A204.1 (cell line): ENCODE data around the gene JAM2.
"Not testable (repeated sequence)": the region's sequence is repeated elsewhere in the genome, so short reads cannot be mapped to it uniquely, and the experiment has no call there.

ENCODE experiments used
- FAIRE-seq: peaks from 2 replicates; lab custom pipeline; 2012; peaks lifted over from hg19 to GRCh38; lab: Jason Lieb, UNC

Gene JAM2

DNA sequence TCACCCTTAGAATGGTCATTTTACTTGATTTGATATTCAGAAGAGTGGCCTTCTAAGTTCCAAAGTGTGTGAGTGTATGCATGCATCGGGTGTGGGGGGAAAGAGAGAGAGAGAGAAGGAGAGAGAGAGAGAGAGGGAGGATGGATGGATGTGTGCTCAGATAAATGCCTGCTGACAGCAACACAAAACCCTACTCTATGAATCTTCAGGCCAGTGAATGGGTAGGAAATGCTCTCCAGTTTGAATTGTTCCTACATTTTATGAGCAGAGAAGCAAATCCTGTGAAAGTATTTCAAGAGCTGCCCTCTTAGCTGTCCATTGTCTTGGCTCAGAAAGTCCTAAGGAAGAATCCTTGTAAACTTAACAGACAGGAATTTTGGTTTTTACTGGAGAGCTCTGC, 7.4 kb downstream of the JAM2 start:
- no peak for FAIRE-seq

- FAIRE-seq, result no peak
Observed at GRCh38 chr21:25647647-25648046, 8.6 kb downstream of the JAM2 start.

- no peak for FAIRE-seq
Observed at GRCh38 chr21:25649146-25649545, 10.1 kb downstream of the JAM2 start.

DNA sequence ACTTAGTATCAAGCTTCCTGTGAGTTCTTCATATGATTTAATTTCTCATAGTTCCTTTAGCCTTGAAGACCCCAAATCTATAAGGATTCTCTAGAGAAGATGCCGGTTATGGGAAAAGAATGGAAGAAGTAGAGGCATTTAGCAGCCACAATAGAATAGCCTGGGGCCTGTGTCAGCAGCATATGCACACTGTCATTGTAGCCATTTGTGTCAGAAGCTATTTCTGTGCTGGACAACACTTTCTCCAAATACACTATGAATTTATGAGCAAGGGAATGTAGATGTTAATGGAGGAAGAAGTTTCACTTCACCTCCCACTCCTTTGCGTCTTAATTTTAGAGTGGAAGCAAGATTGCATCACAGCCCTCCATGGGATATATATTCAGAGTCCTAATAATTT, 17.4 kb downstream of the JAM2 start:
- FAIRE-seq, result no peak

DNA sequence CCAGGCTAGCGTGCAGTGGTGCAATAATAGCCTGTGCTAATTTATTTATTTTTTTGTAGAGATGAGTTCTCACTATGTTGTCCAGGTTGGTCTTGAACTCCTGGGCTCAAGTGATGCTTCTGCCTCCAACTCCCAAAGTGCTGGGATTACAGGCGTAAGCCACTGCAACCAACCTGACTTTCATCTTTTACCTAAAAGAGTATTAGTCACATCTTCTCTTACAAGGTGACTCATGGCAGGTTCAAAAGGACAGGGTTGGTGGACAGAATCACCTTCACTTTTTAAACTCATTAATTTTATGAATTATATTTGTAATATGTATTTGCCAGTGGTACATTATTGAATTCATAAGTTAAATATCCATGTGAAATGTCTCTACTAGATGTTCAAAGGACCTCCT, 18.1 kb downstream of the JAM2 start:
- FAIRE-seq, result no peak

DNA sequence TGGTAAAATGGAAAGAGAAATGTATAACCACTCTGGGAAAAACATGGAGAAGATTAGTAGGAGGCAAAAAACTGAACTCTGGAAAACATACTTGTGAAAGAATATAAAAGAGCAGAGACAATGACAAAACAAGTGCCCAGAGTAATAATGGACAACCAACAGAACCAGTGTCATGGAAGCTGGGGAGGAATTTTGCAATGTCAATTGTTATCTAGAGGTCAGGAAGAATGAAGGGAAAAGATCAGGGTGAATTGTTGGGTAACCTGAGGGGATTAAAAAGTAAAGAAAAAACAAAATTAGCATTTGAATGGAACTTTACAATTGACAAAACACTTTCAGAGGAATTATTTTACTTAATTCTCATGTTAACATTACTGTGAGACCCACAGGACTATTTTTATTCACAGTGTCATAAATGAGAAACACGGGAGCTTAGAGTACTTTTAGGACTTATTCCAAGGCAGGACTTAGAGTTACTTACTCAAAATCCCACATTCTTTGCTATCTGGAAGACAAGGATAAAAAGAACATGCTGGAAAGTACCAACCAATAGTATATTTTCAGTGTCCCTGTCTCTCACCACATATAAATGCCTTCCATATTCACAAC, 19.5 kb downstream of the JAM2 start:
- FAIRE-seq, result no peak

DNA sequence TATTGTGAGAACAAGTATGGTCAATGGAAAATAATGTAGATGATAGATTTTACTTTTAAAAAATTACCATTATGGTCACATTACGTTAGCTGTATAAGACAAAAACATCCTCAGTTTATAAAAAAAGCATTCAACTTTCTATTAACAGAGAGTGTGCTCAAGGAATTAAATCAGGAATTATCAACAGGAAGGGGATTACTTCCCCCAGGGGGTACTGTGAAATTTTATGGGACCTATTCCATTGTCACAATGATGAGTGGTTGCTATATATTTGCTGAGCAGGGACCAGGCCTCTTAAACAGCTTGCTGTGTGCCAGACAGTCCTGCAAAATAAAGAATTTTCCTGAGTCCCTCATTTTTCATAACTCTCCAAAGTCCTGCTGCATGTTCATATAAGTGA, 21.2 kb downstream of the JAM2 start:
- no peak for FAIRE-seq

- FAIRE-seq, result no peak
Observed at GRCh38 chr21:25664491-25664931, 25.5 kb downstream of the JAM2 start.

DNA sequence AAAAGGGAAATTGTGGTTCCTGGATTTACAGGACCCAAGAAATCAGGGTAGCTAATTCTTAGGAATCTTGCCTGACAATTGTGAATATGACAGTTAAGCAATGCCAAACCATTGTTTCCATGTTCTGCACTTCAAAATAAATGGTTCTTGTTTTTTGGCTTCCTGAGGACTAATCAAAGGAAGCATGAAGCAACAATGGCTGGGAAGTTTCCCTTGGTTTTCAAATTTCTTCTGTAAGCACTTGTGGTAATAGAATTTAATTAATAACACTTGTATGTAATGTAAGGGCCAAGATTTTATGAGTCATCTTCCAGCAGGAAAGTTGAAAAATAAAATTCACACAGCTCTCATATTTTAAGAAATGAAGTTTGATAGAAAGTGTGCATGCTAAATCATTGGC, 31.7 kb downstream of the JAM2 start:
- FAIRE-seq, result no peak

GRCh38 chr21:25676451-25676850, 37.4 kb downstream of the JAM2 start:
- no peak for FAIRE-seq

- no peak for FAIRE-seq
Observed at GRCh38 chr21:25682382-25682781, 43.3 kb downstream of the JAM2 start.

DNA sequence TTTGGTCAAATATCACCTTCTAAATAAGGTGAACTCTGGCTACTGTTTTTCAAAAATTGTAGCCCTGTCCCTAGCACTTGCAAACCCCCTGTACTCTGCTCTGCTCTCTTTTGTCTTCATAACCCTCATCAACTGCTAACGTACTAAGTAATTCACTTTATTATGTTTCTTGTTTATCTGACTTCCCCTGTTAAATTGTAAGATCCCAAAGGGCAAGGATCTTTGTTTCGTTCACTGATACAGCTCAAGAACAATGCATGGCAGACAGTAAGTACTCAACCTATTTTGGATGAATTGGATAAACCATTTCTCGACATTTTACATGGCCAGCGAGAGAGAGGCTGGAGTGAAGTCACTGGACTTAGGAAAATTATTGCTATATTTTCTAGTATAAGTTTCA, 48.7 kb downstream of the JAM2 start:
- no peak for FAIRE-seq

- FAIRE-seq, result no peak
Observed at GRCh38 chr21:25688275-25689155, 49.5 kb downstream of the JAM2 start.

GRCh38 chr21:25689226-25689625, 50.2 kb downstream of the JAM2 start:
- no peak for FAIRE-seq

DNA sequence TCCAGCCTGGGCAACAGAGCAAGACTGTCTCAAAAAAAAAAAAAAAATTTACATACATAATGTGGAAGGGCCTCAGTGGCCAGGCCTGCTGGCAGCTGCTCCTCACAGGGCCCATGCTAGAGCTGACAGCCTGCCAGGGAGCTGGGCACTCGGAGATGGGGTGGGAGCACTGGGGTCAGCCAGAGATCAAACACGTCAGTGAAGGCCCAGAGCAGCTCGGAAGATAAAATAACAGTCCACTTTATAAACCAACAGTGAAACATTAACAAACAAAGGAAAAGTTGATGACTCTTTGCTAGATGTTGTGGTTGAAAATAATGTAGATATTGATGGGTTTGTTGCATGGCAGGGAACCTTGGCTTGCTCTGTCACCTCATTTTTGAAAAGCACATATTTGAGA, 52.9 kb downstream of the JAM2 start:
- FAIRE-seq, result no peak

- not testable (repeated sequence) for FAIRE-seq
Observed at GRCh38 chr21:25695461-25695860, 56.4 kb downstream of the JAM2 start.

- no peak for FAIRE-seq
Observed at GRCh38 chr21:25700741-25701140, 61.7 kb downstream of the JAM2 start.

DNA sequence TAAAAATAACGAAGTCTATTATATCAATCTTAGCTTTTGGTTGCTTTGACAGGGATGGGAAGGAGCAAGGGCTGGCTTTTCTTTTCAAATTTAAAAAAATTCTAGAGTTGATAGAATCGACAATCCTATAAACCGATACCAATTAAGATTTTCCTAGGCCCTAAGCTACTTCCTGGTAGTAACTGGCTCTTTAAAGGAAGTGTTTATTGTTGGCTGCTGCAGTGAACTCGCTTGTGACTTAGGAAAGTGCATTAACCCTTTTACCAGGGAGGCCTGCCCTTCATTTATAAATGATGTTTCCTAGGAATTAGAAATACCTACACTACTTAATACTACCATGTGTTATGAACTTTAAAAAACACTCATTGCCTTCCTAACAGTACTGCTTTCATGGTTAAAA, 62.5 kb downstream of the JAM2 start:
- FAIRE-seq, result no peak

- peak; percentile 96 for FAIRE-seq
Observed at GRCh38 chr21:25708467-25709065, 69.5 kb downstream of the JAM2 start.

- FAIRE-seq, result no peak
Observed at GRCh38 chr21:25709684-25710265, 70.7 kb downstream of the JAM2 start.

DNA sequence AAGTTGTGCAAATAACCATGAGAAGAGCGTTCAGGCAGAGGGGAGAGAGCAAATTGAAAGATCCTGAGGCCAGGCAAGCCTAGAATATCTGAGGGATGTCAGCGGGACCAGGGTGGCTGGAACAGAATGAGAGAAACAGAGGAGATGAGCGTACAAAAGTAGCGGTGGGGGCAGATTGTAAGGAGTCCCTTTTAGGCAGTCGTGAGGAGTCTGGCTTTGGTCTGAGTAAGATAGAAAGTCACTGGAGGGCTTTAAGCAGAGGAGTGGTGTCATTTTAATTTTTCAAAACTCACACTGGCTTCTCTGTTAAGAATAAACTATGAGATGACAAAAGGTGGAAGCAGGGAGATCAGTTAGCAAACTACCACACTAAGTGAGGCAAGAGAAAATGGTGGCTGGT, 71.5 kb downstream of the JAM2 start:
- FAIRE-seq, result no peak

- not testable (repeated sequence) for FAIRE-seq
Observed at GRCh38 chr21:25714066-25714465, 75.0 kb downstream of the JAM2 start.

- no peak for FAIRE-seq
Observed at GRCh38 chr21:25717491-25718147, 78.6 kb downstream of the JAM2 start.
